Ascending aorta (tissue), 2 donors: Measurements from ENCODE around the gene ANO6. TPM values are rescaled to one million over a fixed set of nuclear protein-coding genes. Genes with fewer than 3 reads are reported as not detected.
"Not testable (repeated sequence)": the region's sequence is repeated elsewhere in the genome, so short reads cannot be mapped to it uniquely, and the experiment has no call there.

Experiments used
- DNase-seq, 2 donors: peaks; one replicate each; pipeline ENCODE4 v3.0.0-alpha.2; 2019; ENCODE audit warnings: low spot score in 2 of 2
- H3K27ac ChIP-seq, 2 donors: fragments of 200-600 bp; sonication (generic); one replicate each; pipeline ENCODE4 v1.5.1; 2016 to 2017; ENCODE audit warnings: mild to moderate bottlenecking in 1 of 2
- H3K27me3 ChIP-seq: fragments of 200-600 bp; sonication (generic); one replicate; pipeline ENCODE4 v1.5.1; 2017
- H3K36me3 ChIP-seq, 2 donors: fragments of 200-600 bp; sonication (generic); one replicate each; pipeline ENCODE4 v1.5.1; 2016
- H3K4me1 ChIP-seq, 2 donors: fragments of 200-600 bp; sonication (generic); one replicate each; pipeline ENCODE4 v1.5.1; 2016 to 2017; ENCODE audit warnings: mild to moderate bottlenecking in 1 of 2
- H3K4me3 ChIP-seq, 2 donors: fragments of 200-600 bp; sonication (generic); one replicate each; pipeline ENCODE4 v1.5.1; 2016 to 2017; ENCODE audit warnings: mild to moderate bottlenecking in 1 of 2
- H3K9me3 ChIP-seq, 2 donors: fragments of 200-600 bp; sonication (generic); one replicate each; pipeline ENCODE4 v1.5.1; 2016
- intact Hi-C: fragments of 100-400 bp; cut with DNase I; formaldehyde crosslinking; loops from one replicate; pipeline ENCODE4 v1.15.1; 2023
- total RNA-seq: library from RNA; depleted of rRNA; stranded (reverse); fragments of >200 nt; gene quantifications from one replicate; pipeline ENCODE4 v1.1.0, GENCODE V29; 2016
- TF ChIP-seq, protein P1 (sequence below), 3 experiments: fragments of 200-600 bp in 2 of 3; fragments of 450-650 bp in 1 of 3; sonication (generic) in 2 of 3; IDR thresholded peaks; one replicate each; pipeline ENCODE4 v1.5.1; 2016 to 2019; ENCODE audit warnings: antibody characterized with exemption in 3 of 3, mild to moderate bottlenecking in 1 of 3, moderate library complexity in 1 of 3

Gene ANO6
- total RNA-seq, 1 donor from 2014 or later = 49.6 TPM

DNA sequence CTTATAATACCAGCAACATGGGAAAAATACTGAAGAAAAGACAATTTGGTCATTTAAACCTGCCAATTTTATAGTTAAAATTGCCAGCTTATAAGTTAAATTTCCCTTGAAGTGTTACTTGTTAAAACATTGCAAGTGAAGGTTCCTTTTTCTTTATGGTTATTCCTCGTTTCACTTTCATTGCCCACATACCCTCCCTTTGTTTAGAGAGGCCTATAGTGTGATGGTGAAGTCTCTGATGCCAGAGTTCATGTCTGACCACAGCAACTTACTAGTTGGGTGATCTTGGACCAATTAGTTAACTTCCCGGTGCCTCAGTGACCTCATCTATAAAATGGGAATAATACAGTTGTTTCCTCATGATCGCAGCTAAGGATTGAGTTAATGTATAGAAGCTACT is 173.5 kb downstream of the ANO6 start:
- Histone ChIP-seq H3K9me3 (no peaks in the 10 kb centered on the region), H3K36me3 (peaks cover 25 to 48% of the 10 kb centered on the region in 2 donors), H3K27me3 (no peaks in the 10 kb centered on the region), H3K4me1 (no peaks in the 10 kb centered on the region), H3K27ac (peak overlapping the region in 1 of 2 donors; percentile 2), H3K4me3 (no peak overlapping the region)
- intact Hi-C loops = loop anchor here (2.0 to 5.0 kb wide), 2 partner anchors 122 to 207 kb away; no protein-coding TSS in a partner anchor
- TF ChIP-seq, protein P1, sequence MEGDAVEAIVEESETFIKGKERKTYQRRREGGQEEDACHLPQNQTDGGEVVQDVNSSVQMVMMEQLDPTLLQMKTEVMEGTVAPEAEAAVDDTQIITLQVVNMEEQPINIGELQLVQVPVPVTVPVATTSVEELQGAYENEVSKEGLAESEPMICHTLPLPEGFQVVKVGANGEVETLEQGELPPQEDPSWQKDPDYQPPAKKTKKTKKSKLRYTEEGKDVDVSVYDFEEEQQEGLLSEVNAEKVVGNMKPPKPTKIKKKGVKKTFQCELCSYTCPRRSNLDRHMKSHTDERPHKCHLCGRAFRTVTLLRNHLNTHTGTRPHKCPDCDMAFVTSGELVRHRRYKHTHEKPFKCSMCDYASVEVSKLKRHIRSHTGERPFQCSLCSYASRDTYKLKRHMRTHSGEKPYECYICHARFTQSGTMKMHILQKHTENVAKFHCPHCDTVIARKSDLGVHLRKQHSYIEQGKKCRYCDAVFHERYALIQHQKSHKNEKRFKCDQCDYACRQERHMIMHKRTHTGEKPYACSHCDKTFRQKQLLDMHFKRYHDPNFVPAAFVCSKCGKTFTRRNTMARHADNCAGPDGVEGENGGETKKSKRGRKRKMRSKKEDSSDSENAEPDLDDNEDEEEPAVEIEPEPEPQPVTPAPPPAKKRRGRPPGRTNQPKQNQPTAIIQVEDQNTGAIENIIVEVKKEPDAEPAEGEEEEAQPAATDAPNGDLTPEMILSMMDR (IDR thresholded peaks at IDR 0.05) = no peak
- DNase-seq = no peak

DNA sequence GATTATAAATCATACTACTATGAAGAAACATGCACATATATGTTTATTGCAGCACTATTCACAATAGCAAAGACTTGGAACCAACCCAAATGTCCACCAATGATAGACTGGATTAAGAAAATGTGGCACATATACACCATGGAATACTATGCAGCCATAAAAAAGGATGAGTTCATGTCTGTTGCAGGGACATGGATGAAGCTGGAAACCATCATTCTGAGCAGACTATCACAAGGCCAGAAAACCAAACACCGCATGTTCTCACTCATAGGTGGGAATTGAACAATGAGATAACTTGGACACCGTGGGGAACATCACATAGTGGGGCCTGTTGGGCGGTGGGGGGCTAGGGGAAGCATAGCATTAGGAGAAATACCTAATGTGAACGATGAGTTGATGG is 181.6 kb downstream of the ANO6 start:
- intact Hi-C loops, H3K4me3 ChIP-seq, DNase-seq: not testable (repeated sequence)

DNA sequence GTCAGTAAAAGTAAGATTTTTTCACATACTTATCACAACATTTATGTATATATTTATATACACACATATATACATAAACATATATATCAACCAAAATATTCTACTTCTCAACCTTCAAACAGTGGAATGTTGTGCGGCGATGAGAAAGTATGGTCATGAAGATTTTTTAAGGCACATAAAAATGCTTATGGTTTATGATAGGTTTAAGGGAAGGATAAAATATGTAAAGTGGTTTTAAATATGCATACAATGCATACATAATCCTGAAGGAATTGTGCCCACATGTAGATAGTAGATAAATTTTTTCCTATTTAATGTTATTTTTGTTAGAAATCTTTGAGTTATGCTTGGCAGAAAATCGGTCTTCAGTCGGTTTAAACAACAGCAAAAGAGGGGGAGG is 182.7 kb downstream of the ANO6 start:
- H3K27ac ChIP-seq = peak overlapping the region in 1 of 2 donors; percentile 22

More for the DNA sequence above, 181.6 kb downstream of the ANO6 start:
- not testable (repeated sequence) for H3K9me3 ChIP-seq, H3K27me3 ChIP-seq, H3K27ac ChIP-seq, H3K4me1 ChIP-seq
- peaks cover 6 to 14% of the 10 kb centered on the region in 2 donors for H3K36me3 ChIP-seq

DNA sequence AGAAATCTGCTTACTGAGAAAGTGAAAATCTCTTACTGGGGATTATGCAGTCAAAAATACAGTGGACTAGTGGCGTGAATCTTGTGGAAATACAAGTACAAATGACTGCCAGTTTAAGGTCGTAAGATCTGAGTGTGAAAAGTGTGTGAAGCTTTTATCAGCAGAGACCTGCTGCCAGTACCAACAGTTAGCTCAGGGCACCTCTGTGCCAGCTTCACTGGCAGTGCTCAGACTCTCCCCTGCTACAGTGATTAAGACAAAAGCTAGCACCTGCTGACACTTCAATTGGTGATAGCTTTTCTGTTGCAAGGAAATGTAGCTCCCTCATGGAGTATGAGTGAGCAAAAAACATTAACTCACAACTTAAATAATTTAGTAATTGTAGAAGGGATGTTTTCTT is 185.1 kb downstream of the ANO6 start:
- peaks cover 0 to 10% of the 10 kb centered on the region in 2 donors for H3K4me1 ChIP-seq
- no peaks in the 10 kb centered on the region for H3K27me3 ChIP-seq
- intact Hi-C loops = no loop called here
- H3K4me3 ChIP-seq = no peak overlapping the region
- no peak for DNase-seq
- TF ChIP-seq, protein P1 (IDR thresholded peaks at IDR 0.05) = no peak
- H3K27ac ChIP-seq = peak overlapping the region in 1 of 2 donors; percentile 49
- no peaks in the 10 kb centered on the region for H3K9me3 ChIP-seq
- peaks cover 13 to 29% of the 10 kb centered on the region in 2 donors for H3K36me3 ChIP-seq

More for the DNA sequence above, 182.7 kb downstream of the ANO6 start:
- H3K4me3 ChIP-seq = no peak overlapping the region
- H3K9me3 ChIP-seq = no peaks in the 10 kb centered on the region
- H3K4me1 ChIP-seq = peaks cover 0 to 10% of the 10 kb centered on the region in 2 donors
- TF ChIP-seq, protein P1 (IDR thresholded peaks at IDR 0.05) = no peak
- H3K36me3 ChIP-seq = peaks cover 6 to 13% of the 10 kb centered on the region in 2 donors
- intact Hi-C loops = no loop called here
- DNase-seq = no peak
- no peaks in the 10 kb centered on the region for H3K27me3 ChIP-seq

DNA sequence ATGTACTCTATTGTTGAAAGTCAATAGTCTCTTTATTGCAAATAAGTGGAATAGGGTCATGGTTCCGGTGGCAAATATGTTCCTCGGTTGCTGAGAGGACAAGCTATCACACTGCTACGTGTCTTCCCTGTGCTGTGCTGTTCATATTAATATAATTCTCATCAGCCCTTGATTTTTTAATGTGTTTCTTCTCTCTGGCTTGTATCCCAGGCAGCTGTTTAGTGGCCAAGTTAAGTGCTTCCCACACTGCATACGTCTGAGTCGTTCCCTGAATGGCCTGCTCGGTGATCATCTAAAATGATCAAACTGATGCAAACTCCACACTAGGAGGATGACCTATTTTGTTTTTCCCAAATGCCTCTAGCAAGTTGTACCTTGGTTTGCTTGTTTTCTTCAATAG is 186.4 kb downstream of the ANO6 start:
- H3K9me3 ChIP-seq = no peaks in the 10 kb centered on the region
- DNase-seq = no peak
- H3K4me3 ChIP-seq = no peak overlapping the region
- peak overlapping the region in 1 of 2 donors; percentile 56 for H3K27ac ChIP-seq
- TF ChIP-seq, protein P1 (IDR thresholded peaks at IDR 0.05) = no peak
- intact Hi-C loops = no loop called here
- H3K4me1 ChIP-seq = peaks cover 5 to 10% of the 10 kb centered on the region in 2 donors
- peaks cover 13 to 38% of the 10 kb centered on the region in 2 donors for H3K36me3 ChIP-seq
- no peaks in the 10 kb centered on the region for H3K27me3 ChIP-seq

DNA sequence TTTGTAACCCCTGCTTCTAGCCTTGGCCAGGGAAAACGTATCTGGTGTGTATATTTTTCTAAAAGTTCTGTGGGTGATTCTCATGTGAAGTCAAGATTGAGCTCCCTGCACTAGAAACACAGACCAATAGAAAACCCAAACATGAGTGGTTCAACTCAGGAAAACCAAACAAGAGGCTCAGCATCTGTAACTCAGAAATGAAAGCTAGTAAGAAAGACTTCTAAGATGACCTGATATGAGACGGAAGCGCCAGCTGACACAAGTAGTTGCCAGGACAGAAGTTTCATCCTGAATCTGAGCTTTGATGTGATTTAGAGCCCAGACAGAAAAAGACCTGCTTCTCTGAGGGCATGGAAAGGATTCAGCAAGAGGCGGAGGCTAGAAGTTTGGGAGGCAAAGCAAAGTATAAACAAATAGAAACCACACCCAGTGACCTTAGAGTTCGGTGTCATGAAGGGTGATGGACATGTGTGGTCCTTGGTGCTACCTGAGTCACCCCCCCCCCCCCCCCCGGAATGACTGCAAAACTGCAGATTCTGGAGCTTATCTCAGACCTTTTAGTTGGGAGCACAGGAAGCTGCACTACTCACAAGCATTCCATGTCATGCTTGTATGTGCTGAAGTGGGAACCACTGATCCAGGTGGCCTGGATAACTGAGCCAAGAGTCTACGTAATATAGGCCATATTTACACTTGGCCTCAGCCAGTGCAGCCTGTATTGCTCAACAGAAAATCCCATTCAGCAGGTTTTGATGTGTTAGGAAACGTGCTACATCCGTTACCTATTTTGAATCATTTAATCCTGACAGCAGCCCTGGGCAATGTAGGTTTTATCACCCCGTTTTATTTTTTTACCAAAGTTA is 191.3 kb downstream of the ANO6 start:
- DNase-seq = no peak
- Histone ChIP-seq H3K27me3 (no peaks in the 10 kb centered on the region), H3K27ac (peak overlapping the region; percentile 61 to 70), H3K9me3 (no peaks in the 10 kb centered on the region), H3K4me3 (no peak overlapping the region), H3K4me1 (peaks cover 5 to 15% of the 10 kb centered on the region in 2 donors), H3K36me3 (peaks cover 28 to 65% of the 10 kb centered on the region in 2 donors)
- intact Hi-C loops = no loop called here
- TF ChIP-seq, protein P1 (IDR thresholded peaks at IDR 0.05) = no peak
